GM19351 (cell line): ENCODE measurements around the gene MAP3K3.

Source experiments
- ATAC-seq: cut with Tn5 transposase; IDR thresholded peaks from one replicate; pipeline ENCODE4 v1.9.1; 2021; ENCODE audit warnings: mild to moderate bottlenecking, moderate library complexity; ENCODE audit not compliant: unreplicated experiment

Gene MAP3K3

DNA sequence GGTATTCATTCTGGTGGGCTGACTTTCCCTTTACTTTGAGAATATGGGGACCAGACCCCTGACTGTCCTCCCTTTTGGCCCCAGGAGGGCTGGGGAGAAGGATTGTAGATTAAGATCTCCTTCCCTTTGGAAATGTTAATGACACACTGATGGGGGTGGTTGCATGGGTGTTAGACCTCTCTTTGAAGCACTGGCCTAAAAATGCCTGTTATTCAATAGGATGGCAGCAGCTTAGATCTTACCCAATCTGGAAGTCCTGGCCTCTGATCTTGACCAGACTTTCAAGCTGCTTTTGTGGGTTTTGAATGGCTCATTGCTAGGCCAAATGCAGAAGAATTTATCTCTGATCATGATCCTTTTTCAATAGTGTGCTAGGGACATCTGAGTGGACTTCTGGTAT is 25.7 kb downstream of the MAP3K3 start:
- ATAC-seq = no peak

DNA sequence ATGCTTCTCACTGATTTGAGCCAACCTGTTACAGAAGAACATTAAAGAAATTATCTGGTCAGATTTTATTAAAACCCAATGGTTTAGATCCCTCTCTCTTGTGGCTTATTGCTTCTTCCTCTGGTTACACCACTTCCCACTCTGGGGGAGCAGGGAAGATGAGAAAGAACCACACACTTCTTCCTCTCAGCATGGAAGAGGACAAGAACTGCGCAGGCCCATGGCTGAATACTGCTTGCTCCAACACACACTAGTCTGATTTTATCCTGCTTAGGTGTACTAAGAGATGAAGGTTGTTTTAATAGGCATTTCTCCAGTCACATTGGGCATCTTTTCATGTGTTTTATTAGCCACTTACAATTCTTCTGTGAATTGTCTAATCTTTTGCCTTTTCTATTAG is 27.6 kb downstream of the MAP3K3 start:
- no peak for ATAC-seq

DNA sequence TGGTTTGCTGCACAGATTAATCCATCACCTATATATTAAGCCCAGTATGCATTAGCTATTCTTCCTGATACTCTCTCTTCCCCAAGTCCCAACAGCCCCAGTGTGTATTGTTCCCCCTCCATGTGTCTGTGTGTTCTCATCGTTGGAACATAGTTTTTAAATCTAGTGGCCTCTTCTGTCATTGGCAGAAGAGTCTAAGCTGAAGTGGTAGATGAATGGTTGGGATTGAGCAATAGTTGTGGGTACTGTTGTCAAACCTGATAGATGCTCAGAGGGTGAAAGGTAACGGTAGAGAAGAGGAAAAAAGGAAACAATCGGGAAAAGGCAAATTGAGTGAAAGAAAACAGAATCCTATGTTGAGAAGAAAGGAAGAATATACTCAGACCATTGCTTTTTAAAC is 29.9 kb downstream of the MAP3K3 start:
- ATAC-seq = no peak

- no peak for ATAC-seq
Measured at GRCh38 chr17:63653050-63653449, 30.8 kb downstream of the MAP3K3 start.

DNA sequence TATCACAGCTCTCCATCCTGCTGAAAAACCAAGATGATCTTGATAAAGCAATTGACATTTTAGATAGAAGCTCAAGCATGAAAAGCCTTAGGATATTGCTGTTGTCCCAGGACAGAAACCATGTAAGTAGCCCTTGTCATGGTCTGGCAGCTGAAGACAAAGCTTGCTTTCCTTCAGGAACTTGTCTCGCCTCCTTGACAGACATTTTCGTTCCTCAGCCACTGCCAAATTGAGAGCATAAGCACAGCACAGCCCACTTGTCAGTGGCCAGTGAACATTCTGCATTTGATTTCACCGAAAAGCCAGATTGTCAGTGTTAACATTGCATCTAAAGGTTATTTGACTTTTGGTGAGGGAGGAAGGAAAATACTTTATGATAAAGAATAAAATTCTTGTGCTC is 35.6 kb downstream of the MAP3K3 start:
- ATAC-seq = no peak

DNA sequence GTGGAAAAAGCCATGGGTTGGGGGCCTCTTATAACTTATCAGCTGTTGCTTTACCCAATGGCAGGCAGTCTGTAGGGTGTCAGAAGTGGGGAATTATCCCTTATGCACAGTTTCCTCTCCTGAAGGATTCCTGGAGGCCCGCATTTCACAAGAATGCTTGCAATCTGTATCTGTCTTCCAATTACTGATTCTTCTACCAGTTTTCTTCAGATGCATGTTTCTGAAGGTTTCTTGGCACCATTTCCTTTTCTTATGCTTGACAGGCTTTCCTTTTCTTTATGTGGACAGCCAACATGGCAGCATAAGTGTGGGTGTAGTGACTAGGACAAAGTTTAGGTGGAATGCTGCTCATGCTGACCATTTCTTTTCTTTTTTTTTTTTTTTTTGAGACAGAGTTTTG is 36.1 kb downstream of the MAP3K3 start:
- ATAC-seq = no peak

- ATAC-seq = no peak
Measured at GRCh38 chr17:63659850-63660249, 37.6 kb downstream of the MAP3K3 start.

DNA sequence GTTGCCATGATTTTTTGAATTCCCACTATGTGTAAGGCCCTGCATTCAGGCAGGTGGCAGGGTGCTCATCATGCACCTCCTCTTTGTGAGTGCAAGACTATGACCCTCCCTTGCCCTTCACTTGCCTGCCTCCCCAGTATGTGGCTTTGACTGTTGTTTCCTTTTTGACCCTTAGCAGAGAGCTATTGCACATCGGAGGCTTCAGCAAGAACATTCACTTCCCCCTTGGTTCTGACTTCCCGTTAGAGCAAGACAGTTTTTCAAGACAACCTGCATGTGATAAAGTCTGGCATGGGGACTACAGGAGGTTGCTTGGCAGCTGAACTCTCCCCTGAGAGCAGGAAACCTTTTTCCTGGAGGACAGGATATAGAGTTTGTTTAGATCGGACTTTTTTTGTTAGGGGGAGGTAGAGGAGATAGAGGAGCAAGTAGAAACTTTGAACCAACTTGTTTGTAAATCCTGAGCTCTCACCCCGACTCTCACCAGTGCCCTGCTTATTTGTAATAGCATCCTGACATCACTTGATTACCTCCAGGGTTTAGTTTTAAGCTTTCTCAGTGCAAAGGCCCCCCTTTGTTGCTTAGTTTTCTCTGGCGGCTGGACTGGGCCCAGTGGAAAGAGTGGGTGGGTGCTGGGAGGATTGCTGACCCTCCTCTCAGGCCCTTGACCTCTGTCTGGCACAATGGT is 43.5 kb downstream of the MAP3K3 start:
- no peak for ATAC-seq

GRCh38 chr17:63672856-63673255 is 50.6 kb downstream of the MAP3K3 start:
- ATAC-seq = no peak

DNA sequence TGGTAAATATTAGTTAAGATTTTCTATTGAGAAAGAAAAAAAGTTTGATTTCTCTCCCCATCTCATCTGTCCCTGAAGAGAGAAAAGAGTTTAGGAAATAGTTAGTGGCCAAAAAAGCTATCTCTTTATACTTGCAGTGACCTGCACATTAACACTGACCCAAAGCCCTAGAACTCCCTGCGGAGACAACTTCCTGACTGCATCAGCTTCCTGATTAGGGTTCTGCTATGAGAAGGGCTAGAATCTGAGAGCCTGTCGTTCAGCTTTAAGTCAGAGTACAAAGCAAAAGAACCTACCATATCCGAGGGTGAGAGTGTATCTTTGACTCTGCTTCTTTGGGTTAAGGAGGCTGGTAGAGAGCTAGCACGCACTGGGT is 53.0 kb downstream of the MAP3K3 start:
- ATAC-seq = no peak

DNA sequence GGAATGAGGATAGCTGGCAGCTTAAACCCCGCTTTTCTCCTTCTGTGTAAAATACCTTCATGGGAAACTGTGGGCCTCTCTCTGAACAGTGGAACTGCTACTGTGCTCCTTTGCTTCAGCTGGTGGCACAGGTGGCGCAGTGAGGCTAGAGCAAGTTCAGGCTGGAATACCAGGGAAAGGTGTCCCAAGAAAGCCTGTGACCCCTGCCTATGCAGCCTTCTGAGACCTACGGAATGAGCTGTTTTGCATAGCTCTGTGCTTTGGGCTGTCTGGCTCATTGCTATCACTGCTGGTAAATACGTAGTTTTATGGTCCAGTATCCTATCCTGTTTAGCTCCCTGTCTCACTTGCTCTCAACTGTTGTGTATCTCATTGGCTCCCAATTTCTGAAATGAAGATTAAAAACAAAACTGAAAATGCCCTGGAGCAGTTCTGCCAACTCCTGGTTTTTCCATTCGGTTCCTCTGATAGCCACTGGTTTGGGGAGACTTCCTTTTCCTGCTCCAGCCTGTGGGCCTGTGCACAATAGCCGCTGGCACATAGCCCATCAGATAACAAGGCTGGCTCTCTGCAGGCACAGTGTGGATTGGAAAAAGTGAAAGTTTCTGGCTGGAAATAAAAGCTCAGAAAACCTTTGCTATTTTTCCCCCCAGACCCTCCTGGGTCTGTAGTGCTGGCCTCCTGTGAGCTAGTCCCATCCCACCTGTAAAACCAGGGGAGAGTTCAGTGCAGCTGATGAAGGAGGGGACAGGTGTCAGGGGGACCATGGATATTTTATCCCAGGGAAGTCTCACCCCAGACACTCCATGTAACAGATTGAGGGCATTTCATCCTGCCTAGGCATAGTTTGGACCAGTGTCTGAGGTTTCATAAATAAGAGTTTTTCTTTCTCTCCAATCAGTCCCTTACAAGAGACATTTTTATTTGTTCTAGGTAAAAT is 53.7 kb downstream of the MAP3K3 start:
- no peak for ATAC-seq

GRCh38 chr17:63676584-63676983 is 54.4 kb downstream of the MAP3K3 start:
- ATAC-seq = no peak

GRCh38 chr17:63679214-63679613 is 57.0 kb downstream of the MAP3K3 start:
- no peak for ATAC-seq

GRCh38 chr17:63680700-63681099 is 58.5 kb downstream of the MAP3K3 start:
- no peak for ATAC-seq

DNA sequence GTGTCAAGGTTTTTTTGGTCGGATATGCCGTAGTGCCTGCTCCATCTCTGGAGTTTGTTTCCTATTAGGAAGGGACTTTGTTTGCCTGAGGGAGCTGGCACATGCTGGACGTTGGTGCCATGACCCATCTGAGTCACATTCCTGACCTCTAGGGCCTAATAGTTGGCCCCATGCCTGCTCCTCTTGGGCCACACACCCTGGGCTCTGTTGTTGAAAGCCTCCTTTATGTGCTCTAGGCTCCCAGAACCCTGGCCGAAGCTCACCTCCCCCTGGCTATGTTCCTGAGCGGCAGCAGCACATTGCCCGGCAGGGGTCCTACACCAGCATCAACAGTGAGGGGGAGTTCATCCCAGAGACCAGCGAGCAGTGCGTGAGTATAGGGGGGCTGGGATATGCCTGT is 59.3 kb downstream of the MAP3K3 start:
- ATAC-seq = no peak

GRCh38 chr17:63682441-63682840 is 60.2 kb downstream of the MAP3K3 start:
- no peak for ATAC-seq

DNA sequence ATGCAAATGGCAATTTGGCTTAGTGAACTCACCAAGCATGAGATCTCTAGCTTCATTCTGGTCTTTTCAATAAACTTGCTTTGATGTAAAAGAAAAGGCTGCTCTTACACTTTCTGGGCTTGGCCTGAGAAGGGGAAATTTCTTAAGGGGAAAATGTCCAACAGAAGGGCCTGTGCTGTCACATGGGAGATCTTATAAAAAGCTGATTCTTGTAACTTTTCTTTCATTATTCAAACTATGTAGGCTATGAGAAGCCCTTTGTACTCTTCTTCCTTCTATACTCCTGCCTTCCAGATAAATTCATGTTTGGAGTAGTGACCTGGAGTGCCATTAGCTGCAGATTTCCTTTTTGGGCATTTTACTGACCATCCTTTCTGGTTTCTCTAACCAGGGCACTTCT is 60.8 kb downstream of the MAP3K3 start:
- ATAC-seq = no peak

DNA sequence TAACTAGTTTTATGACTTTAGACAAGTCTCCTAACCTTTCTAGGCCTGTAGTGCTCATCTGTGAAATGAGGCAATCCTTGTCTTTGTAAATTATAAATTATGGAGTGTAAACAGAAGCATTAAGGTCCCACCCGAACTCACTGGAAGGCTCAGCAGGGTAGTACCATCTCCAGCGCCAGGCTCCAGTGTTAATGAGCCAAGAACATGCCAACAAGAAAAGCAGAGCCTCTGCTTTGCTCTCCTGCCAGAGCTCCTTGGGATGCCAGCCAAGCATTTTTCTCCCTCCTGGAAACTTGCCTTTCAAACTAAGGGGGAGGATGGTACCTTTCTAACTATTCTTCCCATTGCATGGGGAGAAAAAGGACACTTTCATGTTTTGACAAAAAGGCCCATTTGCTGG is 62.8 kb downstream of the MAP3K3 start:
- no peak for ATAC-seq

DNA sequence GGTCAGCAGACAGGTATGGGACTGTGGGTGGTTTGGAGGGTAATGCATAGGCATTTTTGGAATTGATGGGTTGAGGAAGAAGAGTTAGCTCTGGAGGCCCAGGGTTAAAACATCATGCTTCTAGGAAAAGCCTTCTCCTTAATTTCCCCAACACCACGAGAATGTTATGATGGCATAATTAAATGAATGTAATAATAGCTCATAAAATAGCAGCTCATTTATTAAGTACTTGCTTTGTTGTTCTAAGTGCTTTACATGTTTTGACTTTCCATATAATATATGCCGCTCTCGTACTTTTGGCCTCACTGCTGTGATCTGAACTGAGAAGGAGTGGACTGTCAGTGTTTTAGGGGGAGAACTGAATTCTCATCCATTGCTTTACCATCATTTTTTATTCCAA is 63.4 kb downstream of the MAP3K3 start:
- ATAC-seq = no peak

DNA sequence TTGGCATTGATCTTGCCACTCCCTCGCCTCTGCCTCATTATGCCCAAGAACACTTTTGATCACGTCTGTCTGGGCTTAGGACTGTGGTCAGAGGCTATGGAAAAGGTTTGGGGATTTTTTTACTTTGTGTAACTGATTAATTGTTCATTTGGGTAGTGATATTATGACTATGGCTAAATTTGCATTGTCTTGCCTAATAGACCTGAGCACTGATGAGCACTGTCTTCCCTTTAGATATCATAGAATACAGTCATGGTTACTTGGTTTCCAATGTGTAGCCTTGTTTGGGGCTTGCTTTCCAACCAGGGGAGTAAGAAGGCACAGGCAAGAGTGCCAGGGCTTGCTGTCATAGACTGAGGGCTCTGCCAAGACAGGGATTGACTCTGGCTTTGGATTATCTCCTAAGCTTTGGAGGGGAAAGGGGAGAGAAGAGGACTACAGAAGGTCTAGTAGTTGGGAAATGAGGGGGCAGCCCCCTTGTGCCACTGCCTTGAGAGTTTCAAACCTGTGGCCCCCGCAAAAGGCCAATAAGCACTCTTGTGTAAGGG is 64.0 kb downstream of the MAP3K3 start:
- ATAC-seq = no peak

GRCh38 chr17:63688396-63689020 is 66.3 kb downstream of the MAP3K3 start:
- ATAC-seq = no peak

DNA sequence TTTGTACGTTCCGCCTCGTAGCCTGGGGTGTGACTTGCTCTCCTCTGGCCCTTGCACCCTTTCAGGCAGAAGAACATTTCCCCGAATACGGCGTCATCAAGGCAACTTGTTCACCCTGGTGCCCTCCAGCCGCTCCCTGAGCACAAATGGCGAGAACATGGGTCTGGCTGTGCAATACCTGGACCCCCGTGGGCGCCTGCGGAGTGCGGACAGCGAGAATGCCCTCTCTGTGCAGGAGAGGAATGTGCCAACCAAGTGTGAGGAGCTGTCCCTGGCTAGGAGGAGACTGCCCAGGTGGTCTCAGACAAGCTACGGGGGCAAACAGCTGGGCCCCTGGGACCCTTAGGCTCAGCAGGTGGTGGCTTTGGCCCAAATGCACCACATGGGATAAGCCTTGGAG is 67.3 kb downstream of the MAP3K3 start:
- no peak for ATAC-seq
